ENCODE data around the gene LRRC73.
"Not testable (repeated sequence)": the region's sequence is repeated elsewhere in the genome, so short reads cannot be mapped to it uniquely, and the experiment has no call there.

LRRC73 gene

DNA sequence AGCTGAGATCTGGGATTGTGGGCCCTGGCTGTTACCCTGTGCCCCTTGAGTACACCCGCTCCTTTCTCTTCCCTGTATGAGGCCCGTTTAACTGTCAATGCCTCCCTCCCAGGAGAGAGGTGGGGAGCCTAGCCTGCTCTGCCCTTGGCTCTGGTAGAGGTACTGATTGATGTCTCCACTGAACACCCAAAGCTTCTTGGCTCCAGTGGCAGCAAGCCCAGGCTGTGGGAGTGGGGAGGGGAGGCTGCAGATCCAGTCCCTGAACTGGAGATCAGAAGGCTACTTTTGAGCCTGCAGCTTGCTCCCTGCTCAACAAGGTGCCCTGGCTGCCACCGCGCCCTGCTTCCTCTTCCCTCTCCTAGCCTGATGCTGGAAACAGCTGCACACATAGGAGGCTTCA lies 7.5 kb downstream of the LRRC73 start:
- no peaks in the 10 kb centered on the region for H3K4me1 ChIP-seq (ENCODE audit: low read length)
- DNase-seq, result no peak
- no peaks in the 10 kb centered on the region for H3K9me2 ChIP-seq (replicated peaks; ENCODE audit: insufficient read depth, low read length)
- TF ChIP-seq CTCF (IDR thresholded peaks at IDR 0.05; ENCODE audit: low read length) (no peak), EZH2 (optimal IDR thresholded peaks at IDR 0.05; ENCODE audit: low read depth, low read length) (no peak), EZH2phosphoT487 (IDR thresholded peaks at IDR 0.05; ENCODE audit: low read length) (no peak)
- no peak overlapping the region for H3K27ac ChIP-seq (ENCODE audit: low read length)
- H3F3A ChIP-seq (ENCODE audit: insufficient read depth, low read length), result no peaks in the 10 kb centered on the region
- H2AFZ ChIP-seq (ENCODE audit: low read length), result no peak overlapping the region
- H3K9ac ChIP-seq (ENCODE audit: low read length), result no peak overlapping the region
- no peak overlapping the region for H3K4me2 ChIP-seq (ENCODE audit: low read depth, low read length)
- H3K9me3 ChIP-seq (replicated peaks; ENCODE audit: insufficient read depth, low read length), result no peaks in the 10 kb centered on the region
- H3K4me3 ChIP-seq (ENCODE audit: low read length), result no peak overlapping the region
- no peaks in the 10 kb centered on the region for H3K79me2 ChIP-seq (ENCODE audit: low read length)
- H4K20me1 ChIP-seq (ENCODE audit: insufficient read depth, low read length), result no peaks in the 10 kb centered on the region
- H3K36me3 ChIP-seq (replicated peaks; ENCODE audit: insufficient read depth, low read length), result 0 out of 2 replicates have a peak, but pooled peaks cover 3% of the 10 kb centered on the region
- H3K27me3 ChIP-seq (replicated peaks; ENCODE audit: insufficient read depth, low read length), result no peaks in the 10 kb centered on the region

GRCh38 chr6:43500921-43501320 lies 9.2 kb downstream of the LRRC73 start:
- no peaks in the 10 kb centered on the region for H3K79me2 ChIP-seq (ENCODE audit: low read length)
- 0 out of 2 replicates have a peak, but pooled peaks cover 3% of the 10 kb centered on the region for H3K36me3 ChIP-seq (replicated peaks; ENCODE audit: insufficient read depth, low read length)
- no peaks in the 10 kb centered on the region for H3K9me3 ChIP-seq (replicated peaks; ENCODE audit: insufficient read depth, low read length)
- H3K4me3 ChIP-seq (ENCODE audit: low read length), result no peak overlapping the region
- no peak for TF ChIP-seq EZH2phosphoT487 (IDR thresholded peaks at IDR 0.05; ENCODE audit: low read length)
- TF ChIP-seq EZH2 (optimal IDR thresholded peaks at IDR 0.05; ENCODE audit: low read depth, low read length), result no peak
- TF ChIP-seq CTCF (IDR thresholded peaks at IDR 0.05; ENCODE audit: low read length), result no peak
- H3K27ac ChIP-seq (ENCODE audit: low read length), result no peak overlapping the region
- H3K9me2 ChIP-seq (replicated peaks; ENCODE audit: insufficient read depth, low read length), result no peaks in the 10 kb centered on the region
- H3K4me2 ChIP-seq (ENCODE audit: low read depth, low read length), result no peak overlapping the region
- H3K4me1 ChIP-seq (ENCODE audit: low read length), result no peaks in the 10 kb centered on the region
- no peaks in the 10 kb centered on the region for H3F3A ChIP-seq (ENCODE audit: insufficient read depth, low read length)
- no peaks in the 10 kb centered on the region for H3K27me3 ChIP-seq (replicated peaks; ENCODE audit: insufficient read depth, low read length)
- no peak overlapping the region for H3K9ac ChIP-seq (ENCODE audit: low read length)
- DNase-seq, result no peak
- H2AFZ ChIP-seq (ENCODE audit: low read length), result no peak overlapping the region
- H4K20me1 ChIP-seq (ENCODE audit: insufficient read depth, low read length), result no peaks in the 10 kb centered on the region

DNA sequence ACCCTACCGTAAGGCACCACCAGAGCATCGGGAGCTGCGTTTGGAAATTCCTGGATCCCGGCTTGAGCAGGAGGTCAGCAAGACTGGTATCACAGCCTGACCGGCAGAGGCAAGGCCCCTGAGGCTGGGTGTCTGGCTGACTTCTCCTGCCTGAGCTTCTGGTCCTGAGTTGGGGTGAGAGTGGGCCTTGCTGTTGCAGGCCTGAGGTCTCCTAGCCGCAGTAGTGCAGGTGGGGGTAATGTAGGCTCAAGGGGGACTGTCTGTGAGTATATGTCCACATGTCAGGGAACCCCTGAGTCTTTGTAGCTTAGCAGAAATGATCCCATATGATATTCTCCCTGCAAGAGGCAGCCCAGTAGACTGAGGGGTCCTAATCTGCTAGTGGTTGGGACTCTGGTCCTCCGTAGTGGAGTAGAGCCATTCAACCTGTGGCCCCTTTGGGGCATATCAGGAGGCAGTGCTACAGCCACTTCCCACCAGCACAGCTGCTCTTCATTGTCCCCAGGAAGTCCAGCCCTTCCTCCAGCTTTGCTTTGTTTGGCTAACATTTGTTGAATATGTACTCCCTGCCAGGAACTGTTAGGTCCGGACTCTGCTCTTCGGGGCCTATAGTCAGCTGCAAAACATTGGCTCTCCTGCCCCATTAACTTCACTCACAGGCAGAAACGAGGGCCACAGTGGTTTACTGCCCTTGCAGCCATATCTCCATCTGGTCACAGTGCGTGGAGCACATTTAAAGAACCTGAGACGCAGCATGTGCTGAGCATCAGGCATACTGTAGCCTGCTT lies 10.9 kb downstream of the LRRC73 start:
- 0 out of 2 replicates have a peak, but pooled peaks cover 3% of the 10 kb centered on the region for H3K36me3 ChIP-seq (replicated peaks; ENCODE audit: insufficient read depth, low read length)
- H3K9me3 ChIP-seq (replicated peaks; ENCODE audit: insufficient read depth, low read length), result no peaks in the 10 kb centered on the region
- no peak for DNase-seq
- H3K4me3 ChIP-seq (ENCODE audit: low read length), result no peak overlapping the region
- H3K4me1 ChIP-seq (ENCODE audit: low read length), result no peaks in the 10 kb centered on the region
- H3K79me2 ChIP-seq (ENCODE audit: low read length), result no peaks in the 10 kb centered on the region
- H2AFZ ChIP-seq (ENCODE audit: low read length), result no peak overlapping the region
- no peaks in the 10 kb centered on the region for H4K20me1 ChIP-seq (ENCODE audit: insufficient read depth, low read length)
- no peak overlapping the region for H3K27ac ChIP-seq (ENCODE audit: low read length)
- H3K4me2 ChIP-seq (ENCODE audit: low read depth, low read length), result no peak overlapping the region
- H3K27me3 ChIP-seq (replicated peaks; ENCODE audit: insufficient read depth, low read length), result no peaks in the 10 kb centered on the region
- H3K9me2 ChIP-seq (replicated peaks; ENCODE audit: insufficient read depth, low read length), result no peaks in the 10 kb centered on the region
- TF ChIP-seq EZH2phosphoT487 (IDR thresholded peaks at IDR 0.05; ENCODE audit: low read length) (no peak), EZH2 (optimal IDR thresholded peaks at IDR 0.05; ENCODE audit: low read depth, low read length) (no peak), CTCF (IDR thresholded peaks at IDR 0.05; ENCODE audit: low read length) (no peak)
- no peaks in the 10 kb centered on the region for H3F3A ChIP-seq (ENCODE audit: insufficient read depth, low read length)
- H3K9ac ChIP-seq (ENCODE audit: low read length), result no peak overlapping the region

GRCh38 chr6:43498291-43498690 lies 11.9 kb downstream of the LRRC73 start:
- H4K20me1 ChIP-seq (ENCODE audit: insufficient read depth, low read length); H2AFZ ChIP-seq (ENCODE audit: low read length); H3K36me3 ChIP-seq (replicated peaks; ENCODE audit: insufficient read depth, low read length); H3K4me1 ChIP-seq (ENCODE audit: low read length); H3K27me3 ChIP-seq (replicated peaks; ENCODE audit: insufficient read depth, low read length); H3K9me2 ChIP-seq (replicated peaks; ENCODE audit: insufficient read depth, low read length); H3K4me3 ChIP-seq (ENCODE audit: low read length); DNase-seq; H3K9me3 ChIP-seq (replicated peaks; ENCODE audit: insufficient read depth, low read length); H3K4me2 ChIP-seq (ENCODE audit: low read depth, low read length); H3K9ac ChIP-seq (ENCODE audit: low read length); H3K27ac ChIP-seq (ENCODE audit: low read length); H3F3A ChIP-seq (ENCODE audit: insufficient read depth, low read length); H3K79me2 ChIP-seq (ENCODE audit: low read length): not testable (repeated sequence)

All from MM.1S (cell line).